Ovary (tissue), 3 donors: ENCODE results near the gene DNAJC7.
"Not testable (repeated sequence)": the region's sequence is repeated elsewhere in the genome, so short reads cannot be mapped to it uniquely, and the experiment has no call there.

Experiments
- CTCF ChIP-seq, 3 donors: fragments of 450-650 bp in 2 of 3; fragments of 200-600 bp in 1 of 3; IDR thresholded peaks; one replicate each; pipeline versions ENCODE4 v1.5.1 to v1.8.0; 2016 to 2022; ENCODE audit warnings: antibody characterized with exemption in 3 of 3, mild to moderate bottlenecking in 1 of 3
- EP300 ChIP-seq: sonication (generic); formaldehyde crosslinking; IDR thresholded peaks from one replicate; pipeline ENCODE4 v1.6.1; 2017; ENCODE audit warnings: antibody characterized with exemption
- POLR2A ChIP-seq: fragments of 450-650 bp; IDR thresholded peaks from one replicate; pipeline ENCODE4 v1.6.1; 2017; ENCODE audit warnings: antibody characterized with exemption, mild to moderate bottlenecking, moderate library complexity
- donor health status: DM: no; HTN: no; CAD: no.

- TF ChIP-seq EP300; CTCF (IDR thresholded peaks at IDR 0.05); POLR2A: not testable (repeated sequence)
Measured at GRCh38 chr17:42010266-42010680, 7.0 kb downstream of the DNAJC7 start.
